Cardiac muscle cell (in vitro differentiated cells and primary cell): ENCODE data around the gene FPR3. TPM values are rescaled to one million over a fixed set of nuclear protein-coding genes. Genes with fewer than 3 reads are reported as not detected.
A peak's percentile ranks its signal among the peaks of the same experiment; 100 is the strongest.

Source experiments
- DNase-seq, 2 donors: peaks; one replicate each; pipeline versions ENCODE4 v3.0.0 to v3.0.0-alpha.2; 2010 to 2017; ENCODE audit warnings: low read depth in 1 of 2, low spot score in 1 of 2
- H3K27ac ChIP-seq: fragments of 200-600 bp; sonication (generic); 2 replicates; pipeline ENCODE4 v1.5.1; 2016
- H3K27me3 ChIP-seq: fragments of 200-600 bp; sonication (generic); 2 replicates; pipeline ENCODE4 v1.6.0; 2016; ENCODE audit warnings: control low read depth
- H3K36me3 ChIP-seq: fragments of 200-600 bp; sonication (generic); 2 replicates; pipeline ENCODE4 v1.5.1; 2016; ENCODE audit warnings: control low read depth
- H3K4me1 ChIP-seq: fragments of 200-600 bp; sonication (generic); 2 replicates; pipeline ENCODE4 v1.8.1; 2017; ENCODE audit warnings: low read depth, mild to moderate bottlenecking, mixed run types
- H3K4me3 ChIP-seq: fragments of 200-600 bp; sonication (generic); 2 replicates; pipeline ENCODE4 v1.5.1; 2016; ENCODE audit warnings: mild to moderate bottlenecking
- H3K9me3 ChIP-seq: fragments of 200-600 bp; sonication (generic); 2 replicates; pipeline ENCODE4 v1.5.1; 2017; ENCODE audit warnings: low read depth, mild to moderate bottlenecking, control low read depth
- CTCF ChIP-seq: IDR thresholded peaks from 2 replicates; pipeline ENCODE4 v1.5.1; 2012; ENCODE audit warnings: low read depth, mild to moderate bottlenecking, low read length
- polyA plus RNA-seq: library from polyadenylated mRNA; unstranded; fragments of >200 nt; fragmentation: Nextera tagmentation; extraction: Ambion mirVana; gene quantifications from 2 replicates; pipeline ENCODE4 v1.2.1, GENCODE V29; 2016
- total RNA-seq: library from RNA; depleted of rRNA; stranded (reverse); fragments of >200 nt; gene quantifications from 2 replicates; pipeline ENCODE4 v1.2.3, GENCODE V29; 2016

Gene FPR3
- total and polyA plus RNA-seq, 2 experiments from 2014 or later: not detected

- Histone ChIP-seq H3K36me3 (no peaks in the 10 kb centered on the region), H3K4me3 (no peak overlapping the region), H3K27ac (no peak overlapping the region), H3K4me1 (no peaks in the 10 kb centered on the region), H3K27me3 (no peaks in the 10 kb centered on the region), H3K9me3 (no peaks in the 10 kb centered on the region)
- no peak for TF ChIP-seq CTCF
- no peak for DNase-seq
These were observed 10.7 kb upstream of the FPR3 start for GRCh38 chr19:51784109-51784785.

GRCh38 chr19:51784922-51785690 is 9.9 kb upstream of the FPR3 start:
- no peak for TF ChIP-seq CTCF
- Histone ChIP-seq H3K36me3 (no peaks in the 10 kb centered on the region), H3K27me3 (no peaks in the 10 kb centered on the region), H3K4me3 (no peak overlapping the region), H3K9me3 (no peaks in the 10 kb centered on the region), H3K27ac (no peak overlapping the region), H3K4me1 (no peaks in the 10 kb centered on the region)
- peak in 1 of 2 donors; percentile 91 for DNase-seq

- no peak for DNase-seq
- Histone ChIP-seq H3K27me3 (no peaks in the 10 kb centered on the region), H3K4me1 (no peaks in the 10 kb centered on the region), H3K27ac (no peak overlapping the region), H3K36me3 (no peaks in the 10 kb centered on the region), H3K9me3 (no peaks in the 10 kb centered on the region), H3K4me3 (no peak overlapping the region)
- TF ChIP-seq CTCF: no peak
These were observed 8.1 kb upstream of the FPR3 start for GRCh38 chr19:51786646-51787494.

- Histone ChIP-seq H3K36me3 (no peaks in the 10 kb centered on the region), H3K4me1 (no peaks in the 10 kb centered on the region), H3K4me3 (no peak overlapping the region), H3K9me3 (no peaks in the 10 kb centered on the region), H3K27me3 (no peaks in the 10 kb centered on the region), H3K27ac (no peak overlapping the region)
- TF ChIP-seq CTCF: no peak
- DNase-seq: no peak
These were observed 6.9 kb upstream of the FPR3 start for GRCh38 chr19:51788029-51788428.

- H3K4me3 ChIP-seq: no peak overlapping the region
- no peak overlapping the region for H3K27ac ChIP-seq
- H3K36me3 ChIP-seq: no peaks in the 10 kb centered on the region
- H3K4me1 ChIP-seq: no peaks in the 10 kb centered on the region
- TF ChIP-seq CTCF: no peak
- peak in 1 of 2 donors; percentile 53 for DNase-seq
- H3K27me3 ChIP-seq: no peaks in the 10 kb centered on the region
- H3K9me3 ChIP-seq: no peaks in the 10 kb centered on the region
These were observed 5.7 kb upstream of the FPR3 start for GRCh38 chr19:51789061-51789795.
